DOHH2 (cell line): ENCODE results near the gene TCERG1L.

Source experiments
- CTCF ChIP-seq: fragments of 200-600 bp; sonication (generic); IDR thresholded peaks from one replicate; pipeline ENCODE4 v1.5.1; 2014; ENCODE audit warnings: antibody characterized with exemption, mild to moderate bottlenecking, low read depth, low read length; ENCODE audit not compliant: poor library complexity, severe bottlenecking
- EZH2phosphoT487 ChIP-seq: fragments of 200-600 bp; sonication (generic); IDR thresholded peaks from 2 replicates; pipeline ENCODE4 v1.6.1; 2017; ENCODE audit warnings: borderline replicate concordance, mild to moderate bottlenecking, antibody characterized with exemption, low read length, moderate library complexity, mixed read lengths

GRCh38 chr10:131207176-131207575 is 104.3 kb downstream of the TCERG1L start:
- no peak for TF ChIP-seq CTCF
- no peak for TF ChIP-seq EZH2phosphoT487
